MCF 10A (cell line): ENCODE data around the gene CXorf65. TPM values are rescaled to one million over a fixed set of nuclear protein-coding genes. Genes with fewer than 3 reads are reported as not detected.

Experiments
- BruUV-seq: library from RNA; stranded (reverse); fragments of 400-500 nt; replicated peaks from 2 replicates; lab custom pipeline; 2021; lab: Mats Ljungman, UMichigan
- CTCF ChIA-PET: fragments of 300-600 bp; sonication (Branson Sonifier 250); formaldehyde crosslinking; extraction: SDS; loops from one replicate; lab custom pipeline; 2021; ENCODE audit warnings: antibody characterized with exemption, inconsistent platforms; lab: Yijun Ruan, JAX
- POLR2A ChIA-PET: fragments of 300-600, 350-650 bp; sonication (Branson Sonifier 250); formaldehyde crosslinking; extraction: SDS; loops from one replicate; lab custom pipeline; 2020; ENCODE audit warnings: antibody characterized with exemption, inconsistent platforms; lab: Yijun Ruan, JAX
- DNase-seq: peaks from one replicate; pipeline ENCODE4 v3.0.0-alpha.2; 2018; ENCODE audit not compliant: unreplicated experiment
- H3K27ac Mint-ChIP-seq: one replicate; pipeline ENCODE4 v1.8.0; 2022; ENCODE audit warnings: mild to moderate bottlenecking, low read depth, mixed read lengths; ENCODE audit not compliant: unreplicated experiment
- H3K27me3 Mint-ChIP-seq: one replicate; pipeline ENCODE4 v1.8.0; 2022; ENCODE audit warnings: mixed read lengths; ENCODE audit not compliant: insufficient read depth, unreplicated experiment
- H3K36me3 Mint-ChIP-seq: one replicate; pipeline ENCODE4 v1.8.0; 2022; ENCODE audit warnings: mild to moderate bottlenecking, moderate library complexity, mixed read lengths; ENCODE audit not compliant: insufficient read depth, unreplicated experiment
- H3K4me1 Mint-ChIP-seq: one replicate; pipeline ENCODE4 v1.8.0; 2022; ENCODE audit warnings: mixed read lengths; ENCODE audit not compliant: insufficient read depth, unreplicated experiment
- H3K4me3 Mint-ChIP-seq: one replicate; pipeline ENCODE4 v1.8.0; 2022; ENCODE audit warnings: mild to moderate bottlenecking, moderate library complexity, mixed read lengths; ENCODE audit not compliant: unreplicated experiment
- H3K9me3 Mint-ChIP-seq: one replicate; pipeline ENCODE4 v1.8.0; 2022; ENCODE audit warnings: mixed read lengths; ENCODE audit not compliant: unreplicated experiment
- CTCF ChIP-seq: fragments of 200-600 bp; IDR thresholded peaks from one replicate; pipeline ENCODE4 v1.8.0; 2022; ENCODE audit warnings: antibody characterized with exemption, mild to moderate bottlenecking; ENCODE audit not compliant: unreplicated experiment
- intact Hi-C: fragments of 100-400 bp; cut with micrococcal nuclease; formaldehyde crosslinking; loops from 2 replicates; pipeline ENCODE4 v1.14.1; 2022
- total RNA-seq: library from RNA; stranded (reverse); gene quantifications from 2 replicates; pipeline ENCODE4 v1.2.3, GENCODE V29; 2022

CXorf65 gene
- total RNA-seq, 1 experiment from 2014 or later, result not detected

DNA sequence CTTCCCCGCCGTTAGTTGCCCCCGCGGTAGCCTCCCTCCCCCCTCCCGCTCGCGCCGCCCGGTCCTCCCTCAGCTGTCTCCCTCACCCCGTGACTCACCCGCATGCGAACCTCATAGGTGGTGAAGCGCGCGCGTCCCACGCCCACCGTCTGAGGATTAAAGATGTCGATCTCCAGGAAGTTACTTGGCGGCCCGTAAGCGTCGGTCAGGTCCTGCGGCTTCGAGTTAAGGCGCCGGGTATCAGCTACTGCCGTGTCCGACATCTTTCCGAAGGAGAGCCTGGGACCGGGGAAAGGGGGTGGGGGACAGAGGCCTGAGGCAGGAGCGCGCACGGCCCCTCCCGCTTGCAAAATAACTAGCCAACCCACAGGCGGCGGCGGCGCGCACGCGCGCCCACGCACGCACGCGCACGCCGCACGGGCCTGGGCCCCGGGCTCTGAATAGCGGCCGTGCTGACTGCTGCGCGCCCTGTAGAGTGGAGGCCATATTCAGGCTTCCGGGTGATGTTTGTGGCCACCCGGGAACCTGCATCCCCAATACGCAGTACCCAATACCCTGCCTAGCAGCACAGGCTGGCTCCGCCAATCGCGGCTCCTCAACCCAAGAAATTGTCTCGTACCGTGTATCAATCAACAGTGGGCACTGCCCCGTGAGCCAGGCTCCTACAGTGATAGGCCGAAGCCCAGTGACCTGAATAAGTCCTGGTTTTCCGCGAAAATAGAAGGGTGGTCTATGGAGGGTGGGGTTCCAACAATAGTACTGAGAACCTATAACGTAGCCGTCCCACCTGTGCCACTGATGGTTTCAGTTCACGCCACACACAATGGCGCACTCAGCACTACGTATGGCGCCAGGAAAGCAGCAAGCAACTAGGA lies 38.3 kb downstream of the CXorf65 start, which contains the start of gene SNX12:
SNX12 (minus strand) TSS at position 291 of the 875 bp plus-strand sequence; CDS start at position 263, 28 bp downstream.
- H3K4me1 Mint-ChIP-seq, result peaks cover 18% of the 10 kb centered on the region
- H3K36me3 Mint-ChIP-seq, result no peaks in the 10 kb centered on the region
- intact Hi-C loops, result no loop called here
- H3K9me3 Mint-ChIP-seq, result no peaks in the 10 kb centered on the region
- BruUV-seq, result no TSS peak
- ChIA-PET CTCF (interaction anchor here (0.6 to 1.0 kb wide), 3 partner anchors 35 to 110 kb away, joined by 3 to 4 read pairs (median 3); no protein-coding TSS in a partner anchor), POLR2A (interaction anchor here (0.7 to 1.6 kb wide), 8 partner anchors 9 to 1113 kb away, joined by 3 to 13 read pairs (median 4); partner anchors contain the start of gene MED12)
- DNase-seq, result peak; percentile 89
- peaks cover 34% of the 10 kb centered on the region for H3K27me3 Mint-ChIP-seq
- H3K27ac Mint-ChIP-seq, result peak within 1 kb of the TSS; percentile 93
- TF ChIP-seq CTCF, result no peak
- peak within 1 kb of the TSS; percentile 99 for H3K4me3 Mint-ChIP-seq

GRCh38 chrX:71067712-71068043 lies 38.9 kb downstream of the CXorf65 start:
- peak overlapping the region; percentile 99 for H3K4me3 Mint-ChIP-seq
- H3K4me1 Mint-ChIP-seq, result peaks cover 12% of the 10 kb centered on the region
- intact Hi-C loops, result loop anchor here (1.0 kb wide), 1 partner anchor 62 kb away; no protein-coding TSS in a partner anchor
- BruUV-seq, result no TSS peak
- no peak for TF ChIP-seq CTCF
- H3K9me3 Mint-ChIP-seq, result no peaks in the 10 kb centered on the region
- CTCF ChIA-PET, result interaction anchor here (0.6 to 1.0 kb wide), 3 partner anchors 35 to 111 kb away, joined by 3 to 4 read pairs (median 3); no protein-coding TSS in a partner anchor
- H3K27ac Mint-ChIP-seq, result peak overlapping the region; percentile 93
- DNase-seq, result no peak
- H3K27me3 Mint-ChIP-seq, result peaks cover 32% of the 10 kb centered on the region
- POLR2A ChIA-PET, result interaction anchor here (0.6 to 1.6 kb wide), 10 partner anchors 9 to 1114 kb away, joined by 3 to 13 read pairs (median 3); partner anchors contain the start of genes MED12 and NONO
- H3K36me3 Mint-ChIP-seq, result peaks cover 3% of the 10 kb centered on the region

DNA sequence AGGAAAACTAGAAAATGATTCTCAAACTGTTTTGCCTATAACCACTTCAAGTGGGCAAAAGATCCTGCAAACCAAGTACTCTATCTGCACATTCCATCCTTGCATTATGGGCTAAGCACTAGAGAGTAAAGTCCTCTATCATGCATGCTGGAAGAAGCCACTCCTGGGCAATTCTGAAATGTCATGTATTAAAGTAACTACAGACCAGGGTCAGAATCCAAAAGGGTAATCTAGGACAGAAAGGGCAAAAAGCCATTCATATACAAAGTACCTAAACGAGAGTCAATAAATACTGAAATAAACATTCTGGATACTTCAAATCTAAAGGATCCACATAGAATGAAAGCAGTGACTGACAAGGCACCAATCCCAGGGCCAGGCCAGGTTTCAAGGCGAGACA lies 39.5 kb downstream of the CXorf65 start:
- no peaks in the 10 kb centered on the region for H3K9me3 Mint-ChIP-seq
- H3K27me3 Mint-ChIP-seq, result peaks cover 32% of the 10 kb centered on the region
- H3K36me3 Mint-ChIP-seq, result peaks cover 7% of the 10 kb centered on the region
- intact Hi-C loops, result loop anchor here (1.0 kb wide), 1 partner anchor 62 kb away; no protein-coding TSS in a partner anchor
- H3K4me3 Mint-ChIP-seq, result peak overlapping the region; percentile 99
- no TSS peak for BruUV-seq
- no peak for TF ChIP-seq CTCF
- peak overlapping the region; percentile 93 for H3K27ac Mint-ChIP-seq
- H3K4me1 Mint-ChIP-seq, result peaks cover 6% of the 10 kb centered on the region
- ChIA-PET POLR2A (interaction anchor here (0.6 to 1.6 kb wide), 7 partner anchors 8 to 217 kb away, joined by 3 to 13 read pairs (median 3); partner anchors contain the start of genes MED12 and NONO), CTCF (interaction anchor here (1.0 kb wide), 1 partner anchor 61 kb away, joined by 3 read pairs; no protein-coding TSS in a partner anchor)
- DNase-seq, result no peak

DNA sequence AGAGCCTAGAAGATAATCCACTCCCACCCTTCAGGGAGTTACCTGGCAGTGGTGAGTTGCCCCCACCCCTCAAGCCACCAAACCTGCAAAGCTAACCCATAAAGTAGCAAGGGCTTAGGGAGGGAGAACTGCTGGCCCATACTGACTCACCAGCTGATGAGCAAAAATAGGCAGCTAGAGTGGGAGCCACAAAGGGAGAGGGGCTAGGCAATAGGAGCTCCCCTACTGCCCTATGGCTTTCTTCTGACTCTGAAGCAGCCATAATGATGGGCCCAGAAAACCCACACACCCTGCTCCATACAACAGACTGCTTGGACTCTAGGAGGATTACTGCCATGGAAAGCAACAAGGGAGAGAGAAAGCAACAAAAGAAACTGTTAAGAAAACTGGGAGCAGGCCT lies 46.4 kb downstream of the CXorf65 start:
- ChIA-PET POLR2A (interaction anchor here (0.9 kb wide), 1 partner anchor 75 kb away, joined by 3 read pairs; no protein-coding TSS in a partner anchor), CTCF (no interaction called here)
- Mint-ChIP-seq H3K27me3 (peaks cover 44% of the 10 kb centered on the region), H3K36me3 (peaks cover 30% of the 10 kb centered on the region), H3K4me1 (no peaks in the 10 kb centered on the region), H3K9me3 (no peaks in the 10 kb centered on the region), H3K27ac (no peak overlapping the region), H3K4me3 (no peak overlapping the region)
- no TSS peak for BruUV-seq
- DNase-seq, result no peak
- intact Hi-C loops, result no loop called here
- no peak for TF ChIP-seq CTCF
